IPS-18a (cell line): Measurements from ENCODE around the gene NEB.

ENCODE experiments used
- H3K27ac ChIP-seq: one replicate; pipeline ENCODE4 v1.5.1; 2013; ENCODE audit warnings: low read length
- H3K27me3 ChIP-seq: one replicate; pipeline ENCODE4 v1.6.1; 2013; ENCODE audit warnings: mild to moderate bottlenecking, low read length; ENCODE audit not compliant: control insufficient read depth, insufficient read depth
- H3K36me3 ChIP-seq: one replicate; pipeline ENCODE4 v1.6.1; 2013; ENCODE audit warnings: low read depth, low read length; ENCODE audit not compliant: control insufficient read depth
- H3K4me1 ChIP-seq: one replicate; pipeline ENCODE4 v1.6.1; 2013; ENCODE audit warnings: low read depth, low read length; ENCODE audit not compliant: control insufficient read depth
- H3K4me3 ChIP-seq: one replicate; pipeline ENCODE4 v1.5.1; 2013; ENCODE audit warnings: low read length
- H3K9ac ChIP-seq: one replicate; pipeline ENCODE4 v1.6.1; 2013; ENCODE audit warnings: mild to moderate bottlenecking, low read length, moderate library complexity
- H3K9me3 ChIP-seq: one replicate; pipeline ENCODE4 v1.6.1; 2013; ENCODE audit warnings: low read depth, low read length; ENCODE audit not compliant: control insufficient read depth

Gene NEB

DNA sequence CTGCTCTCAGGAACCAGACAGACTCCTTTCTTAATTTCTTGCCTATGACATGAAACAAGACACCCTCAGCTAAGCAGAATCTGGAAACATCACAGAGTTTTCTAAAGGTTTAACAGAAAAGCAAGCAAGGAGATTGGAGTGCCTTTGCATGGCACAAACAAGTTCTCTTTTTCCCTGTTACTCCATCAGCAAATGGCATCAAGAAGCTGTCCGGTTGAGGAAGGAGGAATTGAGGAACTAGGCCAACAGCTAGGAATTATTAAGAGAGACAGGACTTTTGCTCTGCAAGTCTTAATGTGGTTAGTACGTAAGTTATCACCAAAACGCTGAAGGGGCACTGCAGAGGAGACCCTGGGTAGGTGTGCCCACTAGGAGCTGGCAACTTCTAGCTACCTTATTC, 53.2 kb downstream of the NEB start:
- no peak overlapping the region for H3K9ac ChIP-seq
- H3K36me3 ChIP-seq, result no peaks in the 10 kb centered on the region
- H3K9me3 ChIP-seq, result no peaks in the 10 kb centered on the region
- no peak overlapping the region for H3K4me3 ChIP-seq
- no peaks in the 10 kb centered on the region for H3K4me1 ChIP-seq
- H3K27me3 ChIP-seq, result no peaks in the 10 kb centered on the region
- no peak overlapping the region for H3K27ac ChIP-seq

DNA sequence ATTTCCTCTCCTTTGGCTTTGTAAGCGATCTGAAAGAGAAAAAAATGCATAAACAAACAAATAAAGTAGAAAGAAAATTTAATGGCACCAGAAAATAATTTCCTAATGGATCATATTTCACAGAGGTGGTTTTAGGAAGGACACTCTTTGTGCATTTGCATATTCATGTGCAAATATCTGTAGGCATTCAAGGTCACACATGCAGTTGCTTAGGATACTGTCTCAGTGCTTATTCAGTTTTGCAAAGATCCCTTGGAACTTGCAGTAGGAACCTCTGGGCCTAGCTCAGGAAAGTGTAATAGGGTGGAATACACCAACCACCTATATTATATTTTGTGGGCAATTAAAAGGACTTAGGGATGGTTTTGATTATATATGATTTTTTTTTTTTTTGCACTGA, 54.3 kb downstream of the NEB start:
- Histone ChIP-seq H3K36me3 (no peaks in the 10 kb centered on the region), H3K9ac (no peak overlapping the region), H3K4me3 (no peak overlapping the region), H3K4me1 (no peaks in the 10 kb centered on the region), H3K27me3 (no peaks in the 10 kb centered on the region), H3K9me3 (no peaks in the 10 kb centered on the region), H3K27ac (no peak overlapping the region)

DNA sequence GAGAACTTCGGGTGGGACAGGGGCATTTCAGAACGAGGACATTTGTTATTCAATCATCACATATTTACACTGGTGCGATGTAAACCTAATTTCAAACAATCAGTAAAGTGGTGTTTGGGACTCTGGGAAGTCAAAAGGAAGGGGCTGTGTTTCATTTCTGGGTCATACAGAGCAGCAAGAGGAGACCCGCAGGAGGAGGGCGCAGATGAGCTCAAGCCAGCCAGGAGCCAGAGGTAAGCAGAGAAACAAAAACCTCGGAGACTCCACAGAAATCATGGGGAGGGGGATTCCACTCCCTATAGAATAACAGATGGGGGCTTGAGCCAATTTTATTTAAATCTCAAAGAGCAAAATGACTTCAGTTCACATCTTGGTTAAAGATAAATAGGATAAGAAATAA, 55.4 kb downstream of the NEB start:
- Histone ChIP-seq H3K4me3 (no peak overlapping the region), H3K9ac (no peak overlapping the region), H3K9me3 (no peaks in the 10 kb centered on the region), H3K36me3 (no peaks in the 10 kb centered on the region), H3K27ac (no peak overlapping the region), H3K4me1 (no peaks in the 10 kb centered on the region), H3K27me3 (no peaks in the 10 kb centered on the region)

DNA sequence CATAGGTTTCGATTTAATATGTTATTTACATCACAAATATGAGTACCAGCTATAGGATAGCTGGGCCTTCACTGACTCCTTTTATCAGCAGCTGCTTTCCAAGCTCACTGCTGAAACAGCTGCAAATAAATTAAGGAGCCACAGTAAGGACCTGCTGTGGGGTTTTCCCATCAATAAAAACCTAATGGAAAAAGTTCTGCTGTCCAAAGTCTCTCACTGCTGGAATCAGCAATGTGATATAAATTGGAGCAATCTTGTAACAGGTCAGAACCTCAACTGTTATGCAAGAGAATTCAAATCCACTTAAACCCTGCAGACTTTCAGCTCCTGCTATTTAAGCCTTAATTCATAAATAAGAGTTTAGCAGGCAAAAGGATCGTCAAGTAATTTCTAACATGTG, 61.3 kb downstream of the NEB start:
- Histone ChIP-seq H3K27ac (no peak overlapping the region), H3K4me1 (peaks cover 16% of the 10 kb centered on the region), H3K9me3 (no peaks in the 10 kb centered on the region), H3K36me3 (no peaks in the 10 kb centered on the region), H3K27me3 (no peaks in the 10 kb centered on the region), H3K9ac (no peak overlapping the region), H3K4me3 (no peak overlapping the region)

DNA sequence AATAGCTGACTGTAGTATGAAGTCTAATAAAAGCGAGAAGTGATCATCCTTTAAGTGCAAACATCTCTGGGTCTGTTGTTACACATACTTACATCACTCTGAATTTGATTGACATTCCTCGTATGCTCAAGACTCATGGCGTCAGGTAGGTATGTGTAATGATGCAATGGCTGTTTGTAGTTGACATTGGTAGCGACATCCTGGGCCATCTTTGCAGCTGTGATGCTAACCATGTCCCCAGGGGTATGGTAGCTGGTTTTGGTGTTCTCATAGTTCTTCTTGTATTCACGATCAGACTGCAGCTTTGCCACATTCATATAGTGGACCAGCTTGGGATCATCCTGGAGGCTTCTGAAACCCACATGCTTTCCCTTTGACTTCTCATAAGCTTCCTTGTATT, 62.0 kb downstream of the NEB start:
- Histone ChIP-seq H3K9ac (no peak overlapping the region), H3K4me1 (peaks cover 16% of the 10 kb centered on the region), H3K36me3 (no peaks in the 10 kb centered on the region), H3K4me3 (no peak overlapping the region), H3K9me3 (no peaks in the 10 kb centered on the region), H3K27ac (no peak overlapping the region), H3K27me3 (no peaks in the 10 kb centered on the region)

DNA sequence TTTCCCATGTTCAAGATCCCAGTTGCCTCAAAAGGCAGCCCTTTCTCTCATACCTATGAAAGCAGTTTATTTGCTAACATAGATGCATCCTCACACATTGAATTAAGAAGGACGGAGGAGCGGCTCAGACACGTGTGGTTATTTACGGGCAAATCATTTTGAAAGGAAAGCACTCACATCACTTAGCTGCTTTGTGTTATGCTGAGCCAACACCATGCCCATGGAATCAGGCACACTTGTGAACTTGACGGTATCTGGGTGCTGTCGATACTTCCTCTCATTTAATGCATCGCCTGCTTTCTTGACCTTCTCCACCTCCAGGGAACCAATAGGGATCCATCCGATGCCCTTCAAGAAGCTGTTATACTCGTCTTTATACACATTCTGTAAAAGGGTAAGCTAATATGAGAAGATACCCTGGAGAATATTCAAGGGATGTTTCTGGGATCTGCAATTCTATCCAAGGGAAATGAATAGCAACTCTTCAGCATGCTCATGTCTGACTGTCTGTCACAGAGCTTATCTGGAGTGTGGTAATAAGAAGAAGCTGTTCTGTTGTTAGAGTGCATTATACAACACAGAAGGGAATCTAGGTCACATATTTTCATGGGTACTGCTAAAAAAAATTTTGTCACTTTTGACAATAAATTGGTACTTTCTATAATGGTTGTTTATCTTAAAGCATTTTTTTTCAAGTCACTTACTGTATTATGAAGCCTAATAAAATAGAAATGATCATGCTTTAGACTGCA, 63.3 kb downstream of the NEB start:
- Histone ChIP-seq H3K27ac (no peak overlapping the region), H3K36me3 (no peaks in the 10 kb centered on the region), H3K27me3 (no peaks in the 10 kb centered on the region), H3K4me1 (peaks cover 16% of the 10 kb centered on the region), H3K4me3 (no peak overlapping the region), H3K9ac (no peak overlapping the region), H3K9me3 (no peaks in the 10 kb centered on the region)

DNA sequence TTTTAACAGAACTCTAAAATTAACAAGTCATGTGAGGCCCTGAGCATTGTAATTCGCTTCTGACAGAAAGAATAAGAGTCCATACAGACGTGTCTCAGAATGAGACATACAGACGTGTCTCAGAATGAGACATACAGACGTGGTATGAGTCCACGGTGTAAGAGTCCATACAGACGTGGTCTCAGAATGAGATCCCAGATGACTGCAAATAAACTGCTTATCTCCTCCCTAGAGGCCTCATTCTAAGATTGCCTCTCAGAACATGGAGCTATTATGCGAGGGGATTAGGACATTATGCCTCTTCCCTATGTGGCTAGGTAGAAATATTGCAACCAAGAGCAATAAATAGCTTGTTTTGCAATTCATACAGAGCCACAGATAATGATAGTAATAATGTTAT, 63.9 kb downstream of the NEB start:
- Histone ChIP-seq H3K4me1 (peaks cover 16% of the 10 kb centered on the region), H3K9me3 (no peaks in the 10 kb centered on the region), H3K36me3 (no peaks in the 10 kb centered on the region), H3K4me3 (no peak overlapping the region), H3K9ac (no peak overlapping the region), H3K27me3 (no peaks in the 10 kb centered on the region), H3K27ac (no peak overlapping the region)

DNA sequence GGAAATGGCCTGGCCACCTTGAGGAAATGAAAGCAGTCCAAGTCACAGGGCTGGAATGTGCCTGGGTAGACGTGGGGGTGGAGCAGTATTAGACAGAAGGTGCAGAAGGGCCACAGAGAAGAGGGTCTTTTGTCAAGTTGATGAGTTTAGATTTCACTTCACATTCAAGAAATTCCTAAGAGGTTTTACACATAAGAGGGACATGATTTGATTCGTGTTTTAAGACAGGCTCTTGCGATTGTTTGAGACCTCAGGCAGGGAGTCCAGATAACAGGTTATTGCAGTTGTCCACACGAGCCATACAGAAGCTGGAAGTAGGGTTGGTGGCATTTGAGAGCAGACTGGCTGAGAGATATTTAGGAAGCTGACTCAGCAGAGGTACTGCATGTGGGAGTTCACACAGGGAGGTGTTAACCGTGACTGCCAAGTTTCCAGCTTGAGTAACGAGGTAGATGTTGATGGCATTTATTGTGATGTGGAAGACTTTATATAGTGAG, 64.6 kb downstream of the NEB start:
- no peak overlapping the region for H3K4me3 ChIP-seq
- no peaks in the 10 kb centered on the region for H3K9me3 ChIP-seq
- H3K27me3 ChIP-seq, result no peaks in the 10 kb centered on the region
- no peaks in the 10 kb centered on the region for H3K36me3 ChIP-seq
- H3K9ac ChIP-seq, result no peak overlapping the region
- H3K27ac ChIP-seq, result no peak overlapping the region
- H3K4me1 ChIP-seq, result peaks cover 16% of the 10 kb centered on the region

DNA sequence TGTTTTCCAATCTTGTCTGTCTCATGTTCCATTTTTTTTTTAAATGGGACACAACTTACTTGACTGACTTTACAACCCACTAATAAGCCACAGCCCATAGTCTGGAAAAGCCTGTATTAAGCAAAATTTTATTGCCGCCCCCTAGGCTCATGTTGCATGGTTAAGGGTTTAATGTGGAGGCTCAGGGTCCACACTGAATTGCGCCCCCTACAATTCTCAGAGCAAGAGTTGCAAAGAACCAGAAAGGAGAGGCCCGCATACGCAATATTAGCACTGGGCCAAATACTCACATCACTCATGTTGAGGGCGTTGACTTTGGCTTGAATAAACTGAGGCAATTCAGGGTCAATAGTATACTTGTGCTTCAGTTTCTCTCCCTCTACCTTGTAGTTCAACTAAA, 65.5 kb downstream of the NEB start:
- H3K36me3 ChIP-seq, result no peaks in the 10 kb centered on the region
- H3K27ac ChIP-seq, result no peak overlapping the region
- no peaks in the 10 kb centered on the region for H3K9me3 ChIP-seq
- H3K4me1 ChIP-seq, result peaks cover 16% of the 10 kb centered on the region
- no peaks in the 10 kb centered on the region for H3K27me3 ChIP-seq
- no peak overlapping the region for H3K9ac ChIP-seq
- H3K4me3 ChIP-seq, result no peak overlapping the region

DNA sequence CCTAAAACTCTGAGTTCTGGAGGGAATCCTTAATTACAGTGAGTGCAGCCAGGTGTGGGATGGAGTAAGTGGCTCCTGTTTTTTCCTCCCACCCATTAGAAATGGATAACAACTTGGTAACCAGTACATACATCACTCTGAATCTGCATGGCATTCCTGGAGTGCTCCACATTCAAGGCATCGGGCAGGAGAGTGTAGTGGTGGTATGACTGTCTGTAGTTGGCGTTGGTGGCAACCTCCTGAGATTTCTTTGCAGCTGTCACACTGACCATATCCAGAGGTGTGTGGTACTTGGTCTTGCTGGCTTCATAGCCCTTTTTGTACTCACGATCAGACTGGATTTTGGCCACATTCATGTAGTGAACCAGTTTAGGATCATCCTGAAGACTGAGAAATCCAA, 68.3 kb downstream of the NEB start:
- Histone ChIP-seq H3K27me3 (no peaks in the 10 kb centered on the region), H3K36me3 (no peaks in the 10 kb centered on the region), H3K9ac (no peak overlapping the region), H3K4me3 (no peak overlapping the region), H3K9me3 (no peaks in the 10 kb centered on the region), H3K27ac (no peak overlapping the region), H3K4me1 (peaks cover 16% of the 10 kb centered on the region)

DNA sequence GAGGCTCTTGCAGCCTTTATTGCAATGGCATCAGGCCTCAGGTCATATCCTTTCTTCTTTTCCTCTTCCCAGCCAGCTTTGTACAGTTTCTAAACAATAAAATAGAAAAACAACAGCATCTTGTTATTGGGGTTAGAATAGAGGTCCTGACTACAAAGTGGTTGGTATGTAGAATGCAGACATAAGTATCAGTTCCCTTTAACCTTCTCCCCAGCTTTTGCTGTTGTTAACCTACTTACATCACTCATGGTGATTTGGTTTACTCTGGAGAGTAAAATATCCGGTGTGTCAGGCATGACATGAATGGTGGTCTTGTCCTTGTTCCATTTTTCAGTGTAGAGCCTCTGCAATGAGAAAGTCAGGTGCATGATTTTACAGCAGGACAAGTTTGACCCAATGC, 69.8 kb downstream of the NEB start:
- no peaks in the 10 kb centered on the region for H3K27me3 ChIP-seq
- H3K27ac ChIP-seq, result no peak overlapping the region
- no peaks in the 10 kb centered on the region for H3K9me3 ChIP-seq
- H3K9ac ChIP-seq, result no peak overlapping the region
- H3K36me3 ChIP-seq, result no peaks in the 10 kb centered on the region
- peaks cover 6% of the 10 kb centered on the region for H3K4me1 ChIP-seq
- H3K4me3 ChIP-seq, result no peak overlapping the region

DNA sequence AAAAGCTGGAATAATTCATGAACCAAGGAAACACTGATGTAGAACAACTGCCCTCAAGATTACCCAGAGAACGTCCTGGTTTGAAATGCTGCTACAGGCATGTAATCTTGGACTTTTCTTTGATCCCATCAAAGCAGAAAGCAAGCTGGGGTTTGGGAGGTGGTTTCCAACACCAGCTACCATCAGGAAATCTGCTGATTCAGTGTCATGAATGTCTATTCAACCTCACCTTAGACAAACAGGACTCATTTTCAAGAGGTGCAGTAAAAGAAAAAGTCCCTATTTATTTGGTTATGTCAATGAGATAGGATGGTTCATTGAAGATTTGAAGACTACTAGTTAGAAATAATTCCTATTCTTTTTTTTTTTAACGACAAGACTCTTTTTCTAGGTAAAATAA, 72.7 kb downstream of the NEB start:
- no peaks in the 10 kb centered on the region for H3K27me3 ChIP-seq
- no peak overlapping the region for H3K9ac ChIP-seq
- H3K9me3 ChIP-seq, result no peaks in the 10 kb centered on the region
- no peak overlapping the region for H3K27ac ChIP-seq
- no peaks in the 10 kb centered on the region for H3K4me1 ChIP-seq
- H3K36me3 ChIP-seq, result no peaks in the 10 kb centered on the region
- no peak overlapping the region for H3K4me3 ChIP-seq
